ENCODE measurements around the gene COL6A3.

COL6A3 gene

DNA sequence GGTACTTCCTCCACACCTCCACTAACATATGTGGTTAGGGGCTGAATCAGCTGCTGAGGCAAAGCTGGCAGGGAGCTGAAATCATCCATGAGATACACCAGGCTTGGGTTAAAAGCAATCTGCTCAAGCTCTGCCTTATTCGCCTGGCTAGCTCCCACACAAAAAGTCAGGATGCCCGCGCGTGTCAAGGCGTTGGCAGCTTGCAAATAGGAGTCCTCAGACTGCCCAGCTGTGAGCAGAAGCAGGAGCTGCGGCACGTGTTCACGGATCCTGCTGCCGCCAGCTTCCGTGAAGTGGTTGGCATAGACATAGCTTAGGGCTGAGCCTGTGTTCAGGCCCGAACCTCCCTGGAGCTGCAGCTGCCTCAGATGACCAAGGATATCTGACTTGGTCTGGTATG is 35.3 kb downstream of the COL6A3 start:
- no peak for DNase-seq

GRCh38 chr2:237374284-237375060 is 39.5 kb downstream of the COL6A3 start:
- no peak for DNase-seq

DNA sequence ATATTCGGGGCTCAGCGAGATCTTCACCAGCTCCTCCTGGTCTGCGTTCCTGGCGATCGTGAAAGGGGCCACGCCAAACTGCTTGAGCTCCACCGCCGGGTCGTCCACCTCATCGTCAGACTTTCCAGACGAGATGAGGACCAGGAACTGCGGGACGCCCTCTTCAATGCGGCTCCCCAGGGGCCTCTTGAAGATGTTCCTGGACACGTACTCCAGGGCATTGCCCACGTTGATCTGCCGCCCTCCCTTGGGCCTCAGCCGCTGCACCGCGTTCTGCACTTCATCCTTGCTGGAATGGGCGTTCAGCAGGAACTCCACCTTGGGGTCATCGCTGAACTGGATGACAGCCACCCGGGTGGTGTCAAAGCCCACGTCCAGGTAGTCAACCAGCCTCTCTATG is 42.1 kb downstream of the COL6A3 start:
- DNase-seq: no peak

GRCh38 chr2:237365671-237366070 is 48.3 kb downstream of the COL6A3 start:
- DNase-seq: no peak

GRCh38 chr2:237364655-237365054 is 49.3 kb downstream of the COL6A3 start:
- no peak for DNase-seq

DNA sequence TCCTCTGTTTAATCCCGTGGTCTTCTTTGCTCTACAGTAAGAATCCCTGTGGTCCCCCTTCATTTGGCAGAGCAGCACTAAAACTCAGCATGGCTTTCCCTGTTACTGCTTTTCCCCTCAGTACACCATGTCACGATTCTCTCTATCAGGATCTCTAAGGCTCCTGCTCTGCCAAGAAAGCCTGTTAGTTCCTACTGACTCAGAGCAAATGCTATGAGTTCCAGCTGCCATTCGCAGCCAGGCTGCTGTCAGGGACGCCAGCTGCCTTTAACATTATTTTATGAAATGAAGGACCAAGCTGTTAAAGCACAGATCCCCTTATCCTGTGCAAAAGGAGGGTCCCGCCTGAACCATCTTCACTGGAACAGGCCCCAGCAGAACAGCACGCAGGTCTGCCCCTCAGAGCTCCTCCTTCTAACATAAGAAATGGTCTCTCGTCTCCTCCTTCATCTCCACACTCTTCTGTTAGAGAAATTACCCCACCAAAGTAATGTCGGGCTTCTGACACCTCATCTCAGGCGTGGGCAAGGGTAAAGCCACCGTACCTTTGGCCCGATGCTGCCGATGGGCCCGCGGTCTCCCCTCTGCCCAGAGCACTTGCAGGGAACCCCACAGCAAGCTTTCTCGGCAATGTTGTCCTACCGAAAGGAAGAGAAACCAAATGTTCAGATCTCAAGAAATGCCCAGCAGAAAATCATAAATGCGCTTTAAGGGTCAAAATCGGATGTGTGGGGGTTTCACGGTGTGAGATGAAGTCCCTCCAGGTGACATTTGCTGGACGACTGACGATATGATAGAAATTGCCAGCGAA is 52.6 kb downstream of the COL6A3 start:
- DNase-seq: no peak

DNA sequence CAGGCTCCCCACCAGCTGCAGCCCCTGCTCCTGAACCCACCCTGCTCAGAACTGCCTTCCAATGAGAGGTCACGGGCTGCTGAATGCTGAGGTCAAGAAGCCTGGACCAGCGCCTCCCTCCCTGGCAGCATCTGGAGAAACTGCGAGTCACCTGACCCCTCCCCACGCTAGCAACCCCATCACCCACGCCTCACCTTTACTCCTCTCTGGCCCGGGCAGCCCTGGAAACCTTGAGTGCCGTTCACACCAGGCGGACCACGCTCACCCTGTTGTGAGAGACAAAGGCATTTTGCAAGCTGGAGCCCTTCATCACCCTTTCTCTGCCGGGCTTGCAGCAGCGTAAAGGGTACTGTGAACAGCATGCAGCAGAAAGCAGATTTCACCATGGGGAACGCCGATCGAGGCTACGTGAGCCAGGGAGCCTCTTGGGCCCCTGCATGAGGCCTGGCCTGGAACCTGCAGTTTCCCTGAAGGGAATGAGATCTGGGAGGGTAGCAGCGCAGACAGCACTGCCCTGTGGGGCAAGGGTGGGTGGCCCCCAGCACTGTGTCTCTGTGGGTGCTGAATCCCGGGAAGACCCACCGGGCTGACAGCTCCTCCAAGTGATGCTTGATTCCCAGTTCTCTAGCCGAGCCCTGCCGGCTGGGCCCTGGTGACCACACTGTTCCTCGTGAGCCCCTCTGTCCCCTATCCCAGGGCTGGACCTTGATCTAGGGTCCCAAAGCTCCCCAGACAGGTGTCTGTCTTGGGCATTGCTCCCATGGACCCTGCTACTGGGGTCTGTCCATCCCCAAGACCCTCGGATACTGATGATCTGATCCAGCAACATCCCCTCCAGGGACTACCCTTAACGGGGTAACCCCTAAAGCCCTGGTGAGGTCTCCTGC is 53.8 kb downstream of the COL6A3 start:
- no peak for DNase-seq

GRCh38 chr2:237359518-237359840 is 54.5 kb downstream of the COL6A3 start:
- DNase-seq: no peak

GRCh38 chr2:237358721-237359517 is 55.0 kb downstream of the COL6A3 start:
- DNase-seq: no peak

- DNase-seq: no peak
Observed at GRCh38 chr2:237355701-237356100, 58.3 kb downstream of the COL6A3 start.

- DNase-seq: no peak
Observed at GRCh38 chr2:237354892-237355291, 59.1 kb downstream of the COL6A3 start.

DNA sequence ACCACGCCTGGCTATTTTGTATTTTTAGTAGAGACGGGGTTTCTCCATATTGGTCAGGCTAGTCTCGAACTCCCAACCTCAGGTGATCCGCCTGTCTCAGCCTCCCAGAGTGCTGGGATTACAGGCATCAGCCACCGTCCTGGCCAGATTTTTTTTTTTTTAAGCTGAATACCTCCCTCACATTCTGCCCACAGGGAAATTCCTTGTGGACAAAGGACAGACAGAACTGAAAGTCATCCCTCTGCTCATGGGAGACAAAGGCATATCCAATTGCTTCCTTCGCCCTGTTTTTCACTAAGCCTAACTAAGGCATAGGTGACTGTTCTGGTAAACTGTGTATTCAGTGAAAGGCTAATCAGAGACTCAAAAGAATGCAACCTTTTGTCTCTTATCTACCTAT is 59.8 kb downstream of the COL6A3 start:
- peak; percentile 65 for DNase-seq

GRCh38 chr2:237353215-237353614 is 60.7 kb downstream of the COL6A3 start:
- no peak for DNase-seq

DNA sequence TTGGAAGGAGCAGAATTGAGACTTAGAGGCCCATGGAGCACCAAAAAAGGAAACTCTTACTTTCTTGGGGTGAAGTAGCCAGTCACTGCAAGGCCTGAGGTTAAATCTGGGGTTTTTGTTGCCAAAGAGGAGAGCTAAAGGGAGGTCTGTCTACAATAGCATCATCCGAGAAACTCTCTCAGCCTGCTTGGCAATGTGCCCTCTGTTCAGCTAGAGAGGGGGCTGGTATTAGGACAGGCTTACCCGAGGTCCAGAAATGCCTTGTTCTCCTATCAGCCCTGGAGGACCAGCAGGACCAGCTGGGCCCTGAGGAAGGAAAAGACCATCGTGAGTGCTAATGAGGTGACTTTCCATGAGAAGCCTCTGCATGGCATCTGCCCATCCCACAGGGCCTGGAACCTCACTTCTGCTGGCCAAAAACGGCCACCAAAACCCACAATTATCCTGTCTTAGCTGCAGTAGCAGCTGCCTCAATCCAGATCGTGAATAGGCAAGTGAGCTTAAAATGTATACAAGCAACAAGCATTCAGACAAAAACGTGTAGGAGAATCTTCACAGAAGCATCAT is 61.6 kb downstream of the COL6A3 start:
- no peak for DNase-seq

- no peak for DNase-seq
Observed at GRCh38 chr2:237351796-237352195, 62.2 kb downstream of the COL6A3 start.

DNA sequence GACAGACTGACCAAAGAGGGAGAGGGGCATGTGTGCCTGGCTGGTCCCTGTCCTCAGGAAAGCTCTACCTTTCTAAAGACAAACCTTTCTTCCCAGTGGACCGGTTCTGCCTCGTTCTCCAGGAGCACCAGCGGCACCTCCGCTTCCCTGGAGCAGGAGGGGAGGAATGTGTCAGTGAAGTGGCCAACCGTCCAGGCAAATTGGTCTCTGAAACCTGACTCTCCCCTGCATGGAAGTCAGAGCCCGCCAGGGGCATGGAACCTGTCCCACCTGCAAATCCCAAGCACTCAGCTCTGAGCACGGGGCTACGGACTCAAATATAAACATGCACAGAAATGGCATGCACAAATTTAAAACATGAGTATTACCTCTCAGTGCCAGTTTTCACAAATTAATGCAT is 62.9 kb downstream of the COL6A3 start:
- DNase-seq: peak; percentile 67

- DNase-seq: no peak
Observed at GRCh38 chr2:237350597-237350996, 63.4 kb downstream of the COL6A3 start.

GRCh38 chr2:237350070-237350469 is 63.9 kb downstream of the COL6A3 start:
- no peak for DNase-seq

GRCh38 chr2:237348281-237348865 is 65.6 kb downstream of the COL6A3 start:
- DNase-seq: no peak

DNA sequence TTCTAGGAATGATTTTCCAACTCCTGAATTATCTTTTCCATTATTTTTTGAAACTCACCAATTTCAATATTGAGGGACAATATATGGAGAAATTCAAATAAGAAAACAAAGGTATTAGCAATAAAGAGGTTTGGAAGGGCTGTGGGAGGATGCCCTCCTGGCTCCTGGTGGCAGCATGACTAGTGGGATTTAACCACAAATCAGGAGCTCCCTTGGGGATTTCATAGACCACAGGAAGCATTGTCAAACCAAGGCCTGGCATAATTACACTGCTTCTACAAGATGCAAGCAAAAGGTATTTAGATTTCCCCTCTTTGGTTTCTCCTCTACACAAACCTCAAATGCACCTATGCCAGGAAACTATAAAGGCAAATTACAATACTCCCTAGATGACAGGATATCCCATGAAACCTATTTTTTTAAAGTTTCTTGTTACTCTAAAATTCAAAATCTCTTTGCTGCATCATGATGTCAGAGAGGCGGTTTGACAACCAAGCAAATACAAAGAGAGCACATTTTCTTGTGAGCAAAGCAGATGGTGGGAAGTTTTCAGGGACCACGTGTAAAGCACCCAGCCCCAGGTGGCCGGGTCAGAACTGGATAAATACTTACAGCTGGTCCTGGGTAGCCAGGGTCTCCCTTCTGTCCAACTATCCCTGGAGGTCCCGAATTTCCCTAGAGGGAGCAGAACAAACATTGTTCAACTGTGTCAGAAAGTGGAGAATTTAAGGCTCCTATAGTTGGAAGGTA is 67.9 kb downstream of the COL6A3 start:
- no peak for DNase-seq

DNA sequence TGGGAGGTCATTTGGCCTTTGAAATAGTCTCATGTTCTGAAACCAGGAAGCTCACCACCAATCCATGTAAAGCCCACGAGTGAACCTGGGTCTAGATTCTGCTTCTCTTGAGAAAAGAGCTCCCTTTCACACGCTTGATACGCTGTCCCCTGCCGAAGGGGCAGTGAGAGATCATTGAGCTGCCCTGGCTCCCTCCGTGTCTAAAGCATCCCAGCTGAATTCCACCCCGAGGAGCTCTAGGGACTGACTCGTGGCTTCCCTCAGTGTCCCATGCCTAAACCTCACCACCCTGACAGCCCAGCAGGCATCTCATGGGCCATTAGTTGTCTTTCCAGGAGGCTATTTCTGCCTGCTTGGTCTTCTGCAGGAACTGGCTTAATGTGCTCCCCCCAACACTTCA is 68.6 kb downstream of the COL6A3 start:
- DNase-seq: no peak

All from islet precursor cell (in vitro differentiated cells).